Bronchial epithelial cell (primary cell): Measurements from ENCODE around the gene TGFBR3L. TPM values are rescaled to one million over a fixed set of nuclear protein-coding genes. Genes with fewer than 3 reads are reported as not detected.
A peak's percentile ranks its signal among the peaks of the same experiment; 100 is the strongest.

Experiments
- DNase-seq: peaks from one replicate; pipeline ENCODE4 v3.0.0-alpha.2; 2010; ENCODE audit warnings: low read depth
- FAIRE-seq: peaks from 2 replicates; lab custom pipeline; 2011; peaks lifted over from hg19 to GRCh38; lab: Jason Lieb, UNC
- H3K27me3 ChIP-seq: 2 replicates; pipeline ENCODE4 v1.5.1; 2011; ENCODE audit warnings: low read length; ENCODE audit not compliant: control insufficient read depth, insufficient read depth
- H3K36me3 ChIP-seq: 2 replicates; pipeline ENCODE4 v1.5.1; 2011; ENCODE audit warnings: low read length; ENCODE audit not compliant: control insufficient read depth, insufficient read depth
- H3K4me3 ChIP-seq: 2 replicates; pipeline ENCODE4 v1.5.1; 2011; ENCODE audit warnings: mild to moderate bottlenecking, low read depth, low read length, control low read depth
- CTCF ChIP-seq: IDR thresholded peaks from 2 replicates; pipeline ENCODE4 v1.5.1; 2011; ENCODE audit warnings: mild to moderate bottlenecking, moderate library complexity, low read length, control low read depth, inconsistent platforms; ENCODE audit not compliant: insufficient read depth, severe bottlenecking
- total RNA-seq: library from RNA; depleted of rRNA; stranded (reverse); fragments of >200 nt; gene quantifications from 2 replicates; pipeline ENCODE4 v1.2.1, GENCODE V29; 2014

The TGFBR3L gene
- total RNA-seq, 1 donor from 2014 or later: 1.8 TPM

DNA sequence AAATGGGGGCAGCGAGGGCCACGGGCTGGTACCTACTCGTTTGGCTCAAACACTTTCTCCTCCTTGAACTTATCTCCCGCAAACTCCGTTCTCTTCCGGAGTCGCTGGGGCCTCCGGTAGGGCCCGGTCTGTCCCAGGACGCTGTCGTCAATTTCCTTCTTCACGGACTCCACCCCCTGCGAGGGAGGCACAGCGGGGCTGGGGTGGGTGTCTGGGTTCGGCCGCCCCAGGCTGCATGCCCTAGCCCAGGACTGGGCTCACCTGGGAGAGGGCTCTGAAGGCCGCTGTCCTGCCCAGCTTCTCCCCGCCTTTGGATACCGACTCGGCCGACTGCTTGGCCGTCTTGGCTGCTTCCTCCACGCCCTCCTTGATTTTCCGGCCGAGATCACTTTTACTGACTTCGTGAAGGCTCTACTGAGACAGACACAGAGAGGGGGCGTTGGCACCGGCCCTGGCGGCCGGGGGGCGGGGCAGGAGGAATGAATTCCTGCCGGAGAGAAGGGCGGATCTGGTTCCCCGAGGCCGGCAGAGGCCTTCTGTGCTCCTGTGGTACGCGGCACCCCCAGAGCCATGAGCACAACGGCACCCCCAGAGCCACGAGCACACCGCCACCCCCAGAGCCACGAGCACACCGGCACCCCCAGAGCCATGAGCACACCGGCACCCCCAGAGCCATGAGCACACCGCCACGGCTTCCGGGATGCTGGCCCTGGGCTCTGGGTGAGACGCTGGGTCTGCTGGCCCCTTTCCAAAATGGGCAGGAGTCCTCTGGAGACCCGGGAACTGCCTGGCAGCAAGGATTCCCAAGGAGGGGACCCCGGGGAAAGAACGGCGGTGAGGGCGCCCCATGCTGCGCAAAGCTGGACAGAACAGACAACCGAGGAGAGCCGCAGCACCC, 19.4 kb downstream of the TGFBR3L start:
- H3K4me3 ChIP-seq: no peak overlapping the region
- TF ChIP-seq CTCF: no peak
- peaks cover 33% of the 10 kb centered on the region for H3K36me3 ChIP-seq
- FAIRE-seq (no peak), DNase-seq (no peak)
- H3K27me3 ChIP-seq: no peaks in the 10 kb centered on the region

DNA sequence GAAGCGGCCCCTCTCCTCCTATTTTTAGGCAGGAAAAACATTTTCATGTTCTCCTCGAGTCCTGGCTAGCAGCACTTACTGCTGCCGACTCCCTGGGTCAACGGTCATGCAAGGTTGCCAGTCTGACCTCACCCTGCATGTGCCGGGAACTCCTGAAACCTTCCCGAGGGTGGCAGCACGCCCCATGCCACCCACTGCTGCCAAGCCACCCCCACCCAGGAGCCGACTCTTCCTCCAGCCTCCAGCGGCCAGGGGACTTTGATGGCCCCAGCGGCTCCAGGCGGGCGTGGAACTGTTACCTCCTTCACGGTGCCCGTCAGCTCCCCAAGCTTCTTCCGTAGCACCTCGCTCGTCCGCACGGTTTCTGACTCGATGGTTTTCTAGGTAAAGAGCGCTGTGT, 20.1 kb downstream of the TGFBR3L start:
- no peak for DNase-seq
- FAIRE-seq: no peak
- H3K4me3 ChIP-seq: no peak overlapping the region
- H3K36me3 ChIP-seq: peaks cover 33% of the 10 kb centered on the region
- no peak for TF ChIP-seq CTCF
- H3K27me3 ChIP-seq: no peaks in the 10 kb centered on the region

DNA sequence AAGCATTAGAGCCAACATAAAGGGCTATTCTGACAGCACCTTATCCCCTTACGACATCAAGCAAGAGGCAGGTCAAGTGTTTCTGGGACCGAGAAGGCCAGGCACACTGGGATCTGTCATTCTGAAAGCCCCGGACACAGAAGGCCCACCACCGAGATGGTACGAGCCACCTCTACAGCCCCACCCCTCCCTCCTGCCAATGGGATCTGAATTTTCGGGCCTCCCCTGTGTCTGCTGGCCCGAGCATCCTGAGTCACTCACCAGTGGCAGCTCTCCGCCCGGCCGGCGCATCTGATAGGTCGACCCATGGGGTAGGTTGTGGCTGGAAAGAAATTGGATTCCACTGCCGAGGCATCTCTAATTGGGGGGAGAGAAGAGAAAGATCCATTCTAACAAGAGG, 26.2 kb downstream of the TGFBR3L start:
- no peak for DNase-seq
- FAIRE-seq: no peak
- peaks cover 22% of the 10 kb centered on the region for H3K36me3 ChIP-seq
- H3K4me3 ChIP-seq: no peak overlapping the region
- TF ChIP-seq CTCF: no peak
- no peaks in the 10 kb centered on the region for H3K27me3 ChIP-seq

GRCh38 chr19:7941895-7942596, 27.4 kb downstream of the TGFBR3L start:
- FAIRE-seq: no peak
- no peak for TF ChIP-seq CTCF
- Histone ChIP-seq H3K27me3 (no peaks in the 10 kb centered on the region), H3K36me3 (peaks cover 21% of the 10 kb centered on the region), H3K4me3 (no peak overlapping the region)
- no peak for DNase-seq

DNA sequence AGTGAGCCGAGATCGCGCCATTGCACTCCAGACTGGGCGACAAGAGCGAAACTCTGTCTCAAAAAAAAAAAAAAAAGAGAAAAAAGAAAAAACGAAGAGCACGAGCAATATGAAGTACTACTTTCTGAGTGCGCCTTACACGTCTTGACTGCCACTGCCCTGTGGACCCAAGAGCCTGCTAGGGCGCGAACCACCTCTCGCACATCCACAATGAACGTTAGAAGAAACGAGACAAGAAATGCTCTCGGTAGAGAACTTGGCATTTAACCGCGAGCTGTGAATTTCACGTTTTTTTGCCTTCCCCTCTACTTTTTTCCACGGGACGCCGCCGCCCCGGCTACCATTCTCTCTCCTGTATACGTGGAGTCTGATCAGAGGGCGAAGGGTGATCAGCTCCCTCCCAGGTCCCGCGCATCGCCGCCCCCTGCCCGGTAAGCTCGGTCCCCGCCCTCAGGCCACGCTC, 28.4 kb downstream of the TGFBR3L start:
- Histone ChIP-seq H3K27me3 (no peaks in the 10 kb centered on the region), H3K36me3 (peaks cover 17% of the 10 kb centered on the region), H3K4me3 (peak overlapping the region; percentile 94)
- no peak for DNase-seq
- no peak for TF ChIP-seq CTCF
- no peak for FAIRE-seq
